ENCODE results near the gene FOXA1.

The FOXA1 gene

GRCh38 chr14:37594971-37595808, at the start of gene FOXA1, which contains the start of gene TTC6:
Gene FOXA1, minus strand, starts transcription at chr14:37595249. Its CDS starts 277 bp downstream, at chr14:37594972.
Gene TTC6, plus strand, starts transcription at chr14:37595629. Its CDS starts 26,436 bp downstream, at chr14:37622065.
- no peak for TF ChIP-seq GATA3 (IDR thresholded peaks at IDR 0.05; ENCODE audit: low read depth, low read length)
- no peak for TF ChIP-seq GATA2 (IDR thresholded peaks at IDR 0.05; ENCODE audit: low read depth, low read length)

GRCh38 chr14:37643701-37644100, 48.7 kb upstream of the FOXA1 start:
- no peak for TF ChIP-seq GATA2 (IDR thresholded peaks at IDR 0.05; ENCODE audit: low read depth, low read length)
- TF ChIP-seq GATA3 (IDR thresholded peaks at IDR 0.05; ENCODE audit: low read depth, low read length), result no peak

- TF ChIP-seq GATA2 (IDR thresholded peaks at IDR 0.05; ENCODE audit: low read depth, low read length), result no peak
- no peak for TF ChIP-seq GATA3 (IDR thresholded peaks at IDR 0.05; ENCODE audit: low read depth, low read length)
Measured at GRCh38 chr14:37642125-37642524, 47.1 kb upstream of the FOXA1 start.

GRCh38 chr14:37641117-37641516, 46.1 kb upstream of the FOXA1 start:
- TF ChIP-seq GATA3 (IDR thresholded peaks at IDR 0.05; ENCODE audit: low read depth, low read length) (no peak), GATA2 (IDR thresholded peaks at IDR 0.05; ENCODE audit: low read depth, low read length) (no peak)

GRCh38 chr14:37638599-37638998, 43.5 kb upstream of the FOXA1 start:
- TF ChIP-seq GATA2 (IDR thresholded peaks at IDR 0.05; ENCODE audit: low read depth, low read length) (no peak), GATA3 (IDR thresholded peaks at IDR 0.05; ENCODE audit: low read depth, low read length) (no peak)

- no peak for TF ChIP-seq GATA3 (IDR thresholded peaks at IDR 0.05; ENCODE audit: low read depth, low read length)
- no peak for TF ChIP-seq GATA2 (IDR thresholded peaks at IDR 0.05; ENCODE audit: low read depth, low read length)
Measured at GRCh38 chr14:37637341-37637740, 42.3 kb upstream of the FOXA1 start.

GRCh38 chr14:37625597-37626595, 30.8 kb upstream of the FOXA1 start:
- TF ChIP-seq GATA3 (IDR thresholded peaks at IDR 0.05; ENCODE audit: low read depth, low read length) (no peak), GATA2 (IDR thresholded peaks at IDR 0.05; ENCODE audit: low read depth, low read length) (no peak)

- TF ChIP-seq GATA2 (IDR thresholded peaks at IDR 0.05; ENCODE audit: low read depth, low read length) (no peak), GATA3 (IDR thresholded peaks at IDR 0.05; ENCODE audit: low read depth, low read length) (no peak)
Measured at GRCh38 chr14:37623971-37624370, 28.9 kb upstream of the FOXA1 start.

- TF ChIP-seq GATA3 (IDR thresholded peaks at IDR 0.05; ENCODE audit: low read depth, low read length) (no peak), GATA2 (IDR thresholded peaks at IDR 0.05; ENCODE audit: low read depth, low read length) (no peak)
Measured at GRCh38 chr14:37623426-37623951, 28.4 kb upstream of the FOXA1 start.

GRCh38 chr14:37622231-37622923, 27.3 kb upstream of the FOXA1 start:
- TF ChIP-seq GATA3 (IDR thresholded peaks at IDR 0.05; ENCODE audit: low read depth, low read length) (no peak), GATA2 (IDR thresholded peaks at IDR 0.05; ENCODE audit: low read depth, low read length) (no peak)

GRCh38 chr14:37620856-37621255, 25.8 kb upstream of the FOXA1 start:
- TF ChIP-seq GATA3 (IDR thresholded peaks at IDR 0.05; ENCODE audit: low read depth, low read length), result no peak
- no peak for TF ChIP-seq GATA2 (IDR thresholded peaks at IDR 0.05; ENCODE audit: low read depth, low read length)

GRCh38 chr14:37618498-37619028, 23.5 kb upstream of the FOXA1 start:
- TF ChIP-seq GATA3 (IDR thresholded peaks at IDR 0.05; ENCODE audit: low read depth, low read length) (no peak), GATA2 (IDR thresholded peaks at IDR 0.05; ENCODE audit: low read depth, low read length) (no peak)

GRCh38 chr14:37617864-37618365, 22.9 kb upstream of the FOXA1 start:
- TF ChIP-seq GATA2 (IDR thresholded peaks at IDR 0.05; ENCODE audit: low read depth, low read length), result no peak
- TF ChIP-seq GATA3 (IDR thresholded peaks at IDR 0.05; ENCODE audit: low read depth, low read length), result no peak
